Measurements from ENCODE around the gene THOP1. TPM values are rescaled to one million over a fixed set of nuclear protein-coding genes. Genes with fewer than 3 reads are reported as not detected.
A peak's percentile ranks its signal among the peaks of the same experiment; 100 is the strongest.

Gene THOP1
- total RNA-seq, 1 donor from 2014 or later: 29.3 TPM

- no peak overlapping the region for H3K4me3 ChIP-seq
- ATAC-seq (no peak), DNase-seq (no peak)
- no peaks in the 10 kb centered on the region for H3K36me3 ChIP-seq
- peaks cover 33% of the 10 kb centered on the region for H3K4me1 ChIP-seq
- intact Hi-C loops (cut with DNase I): no loop called here
- no peak overlapping the region for H3K27ac ChIP-seq
- no peak for TF ChIP-seq CTCF (IDR thresholded peaks at IDR 0.05)
- H3K9me3 ChIP-seq: no peaks in the 10 kb centered on the region
- H3K27me3 ChIP-seq: no peaks in the 10 kb centered on the region
These were observed 5.0 kb upstream of the THOP1 start for GRCh38 chr19:2780284-2780683.

DNA sequence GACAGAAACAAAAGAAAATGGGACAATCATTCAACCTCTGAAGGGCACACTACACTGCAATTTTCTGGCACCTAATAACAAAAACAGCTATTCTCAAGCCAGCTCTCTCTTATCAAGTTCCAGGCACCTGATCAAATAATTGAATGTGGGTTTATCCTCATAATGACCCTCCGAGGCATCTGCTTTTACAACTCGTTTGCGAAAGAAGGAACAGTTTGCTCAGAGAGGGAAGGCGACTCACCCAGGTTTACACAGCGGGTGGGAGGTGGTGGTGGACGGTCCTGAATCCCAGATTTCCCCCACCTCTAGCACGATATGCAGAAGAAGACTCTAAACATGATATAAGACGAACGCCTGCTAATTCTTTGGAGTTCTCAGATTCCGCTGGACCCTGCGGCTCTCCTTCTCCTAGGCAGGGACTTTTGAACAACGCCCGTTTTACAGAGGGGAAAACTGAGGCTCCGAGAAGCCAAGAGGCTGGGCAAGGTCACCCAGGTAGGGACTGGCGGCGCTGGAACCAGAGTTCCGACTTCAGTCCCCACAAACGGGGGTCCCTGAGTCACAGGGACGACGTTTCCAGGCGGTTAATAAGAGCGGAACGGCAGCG, 2.9 kb upstream of the THOP1 start:
- peak overlapping the region; percentile 92 for H3K27ac ChIP-seq
- H3K36me3 ChIP-seq: no peaks in the 10 kb centered on the region
- H3K27me3 ChIP-seq: no peaks in the 10 kb centered on the region
- no peak for TF ChIP-seq CTCF (IDR thresholded peaks at IDR 0.05)
- peak overlapping the region; percentile 78 for H3K4me3 ChIP-seq
- intact Hi-C loops (cut with DNase I): no loop called here
- no peaks in the 10 kb centered on the region for H3K9me3 ChIP-seq
- DNase-seq (no peak), ATAC-seq (no peak)
- H3K4me1 ChIP-seq: peaks cover 29% of the 10 kb centered on the region

DNA sequence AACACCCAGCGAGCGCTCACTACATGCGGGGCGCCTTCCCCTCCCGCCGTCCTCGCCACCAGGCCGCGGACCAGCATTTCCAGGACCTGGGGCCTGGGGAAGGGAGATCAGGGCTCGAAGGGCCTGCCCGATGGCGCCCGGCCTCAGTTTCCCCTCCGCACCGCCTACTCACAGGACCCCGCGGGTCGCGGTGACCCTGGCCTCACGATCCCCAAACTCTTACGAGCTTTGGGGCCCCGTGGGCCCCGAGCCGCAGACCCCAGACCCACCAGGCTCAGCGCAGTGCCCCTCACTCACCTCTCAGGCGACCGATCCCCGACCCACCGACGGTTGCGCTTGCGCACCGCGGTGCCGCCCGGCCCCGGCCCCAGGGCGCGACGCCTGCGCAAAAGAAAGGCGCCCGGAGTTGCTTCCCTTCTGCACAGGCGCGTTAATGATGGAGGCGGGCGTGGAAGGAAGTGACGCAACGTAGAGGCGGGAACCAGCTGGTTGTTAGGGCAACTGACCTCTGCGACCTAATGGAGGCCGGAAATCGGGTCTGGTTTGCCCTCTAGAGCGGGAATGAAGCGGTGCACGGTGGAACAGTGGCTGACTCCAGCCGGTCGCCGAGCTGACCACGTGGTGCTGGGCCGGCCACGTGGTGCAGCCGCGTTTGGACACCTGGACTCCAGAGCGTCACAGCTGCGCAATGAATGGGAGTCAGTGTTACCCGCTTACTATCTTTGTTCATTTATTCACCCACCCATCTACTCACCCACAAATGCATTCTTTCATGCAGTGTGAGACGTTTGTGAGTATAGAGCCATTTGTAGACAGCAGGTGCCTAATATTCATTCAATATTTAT, 2.1 kb upstream of the THOP1 start, which contains the start of gene SGTA:
Gene SGTA (minus strand): TSS at position 338 of the 845 bp plus-strand sequence. CDS start 14,205 bp downstream, outside the sequence.
- peak; percentile 91 for ATAC-seq
- peak; percentile 98 for DNase-seq
- TF ChIP-seq CTCF (IDR thresholded peaks at IDR 0.05): peak; percentile 61
- Histone ChIP-seq H3K9me3 (no peaks in the 10 kb centered on the region), H3K4me3 (peak within 1 kb of the TSS; percentile 78), H3K4me1 (peaks cover 29% of the 10 kb centered on the region), H3K36me3 (no peaks in the 10 kb centered on the region), H3K27me3 (no peaks in the 10 kb centered on the region), H3K27ac (peak within 1 kb of the TSS; percentile 92)
- intact Hi-C loops (cut with DNase I): no loop called here

DNA sequence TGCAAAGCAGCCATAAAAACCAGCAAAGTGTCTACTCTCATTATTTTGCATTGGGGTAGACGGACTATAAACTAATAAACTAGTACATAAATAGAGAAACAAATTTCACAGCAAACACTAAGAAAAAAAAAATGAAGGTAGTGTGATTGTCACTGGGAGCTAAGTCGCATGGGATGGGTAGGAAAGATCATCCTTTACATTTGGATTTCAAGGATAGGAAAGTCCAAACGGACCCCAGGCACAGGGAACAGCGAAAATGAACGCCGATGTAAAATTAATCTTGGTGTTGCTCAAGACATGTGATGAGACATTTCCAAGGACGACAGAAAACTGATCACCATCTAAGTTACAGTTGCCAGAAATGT, 1.5 kb upstream of the THOP1 start:
- Histone ChIP-seq H3K4me3 (peak overlapping the region; percentile 78), H3K4me1 (peaks cover 29% of the 10 kb centered on the region), H3K9me3 (no peaks in the 10 kb centered on the region), H3K27ac (peak overlapping the region; percentile 92), H3K27me3 (no peaks in the 10 kb centered on the region), H3K36me3 (no peaks in the 10 kb centered on the region)
- ATAC-seq: no peak
- intact Hi-C loops (cut with DNase I): no loop called here
- no peak for DNase-seq
- no peak for TF ChIP-seq CTCF (IDR thresholded peaks at IDR 0.05)

DNA sequence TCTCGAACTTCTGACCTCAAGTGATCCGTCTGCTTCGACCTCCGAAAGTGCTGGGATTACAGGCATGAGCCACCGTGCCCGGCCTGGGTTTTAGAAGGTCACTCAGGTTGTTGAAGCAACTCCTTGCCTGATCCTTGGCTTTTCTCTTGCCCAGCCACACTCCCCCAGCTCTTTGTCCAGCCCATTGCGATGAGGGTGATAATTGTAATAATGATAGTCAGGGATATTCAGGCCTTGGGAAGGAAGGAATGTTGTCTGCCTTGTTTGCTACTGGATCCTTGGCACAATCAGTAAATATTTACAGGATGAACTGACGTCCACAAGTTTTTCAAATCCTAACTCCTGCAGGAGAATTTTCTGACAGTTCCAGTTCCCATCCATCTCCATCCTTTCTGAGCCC, 1.8 kb downstream of the THOP1 start:
- DNase-seq: no peak
- no peak overlapping the region for H3K27ac ChIP-seq
- intact Hi-C loops (cut with DNase I): no loop called here
- H3K36me3 ChIP-seq: peaks cover 9% of the 10 kb centered on the region
- H3K4me3 ChIP-seq: no peak overlapping the region
- no peak for ATAC-seq
- no peaks in the 10 kb centered on the region for H3K27me3 ChIP-seq
- no peak for TF ChIP-seq CTCF (IDR thresholded peaks at IDR 0.05)
- H3K9me3 ChIP-seq: no peaks in the 10 kb centered on the region
- peaks cover 11% of the 10 kb centered on the region for H3K4me1 ChIP-seq

Data from upper lobe of right lung (tissue), 1 donor.